Anterior cingulate cortex (tissue), 58 donors: ENCODE measurements around the gene POMGNT2.
A peak's percentile ranks its signal among the peaks of the same experiment; 100 is the strongest.
"Not testable (repeated sequence)": the region's sequence is repeated elsewhere in the genome, so short reads cannot be mapped to it uniquely, and the experiment has no call there.

Experiments used
- DNase-seq, 58 donors: peaks; one replicate each; lab custom pipeline; 2025; lab: John Stamatoyannopoulos, UW

Gene POMGNT2

DNA sequence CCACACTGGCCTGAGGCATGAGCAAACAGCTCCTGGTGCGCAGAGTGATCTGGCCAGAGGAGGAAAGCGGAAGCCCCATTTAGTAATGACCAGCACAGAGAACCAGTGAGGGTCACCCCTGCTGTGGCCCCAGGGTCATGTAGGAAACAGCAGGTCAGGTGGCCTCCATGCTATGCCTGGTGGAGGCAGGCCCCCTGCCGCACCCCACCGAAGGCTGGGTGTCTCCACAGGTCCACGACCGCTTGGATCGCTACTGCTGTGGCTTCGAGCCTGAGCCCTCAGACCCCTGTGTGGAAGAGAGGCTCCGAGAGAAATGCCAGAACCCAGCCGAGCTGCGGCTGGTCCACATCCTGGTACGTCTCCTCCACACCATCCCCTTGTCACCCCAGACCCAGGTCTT lies 52.6 kb downstream of the POMGNT2 start:
- DNase-seq = no peak

- DNase-seq = no peak
These were observed 57.4 kb downstream of the POMGNT2 start for GRCh38 chr3:43048470-43048869.

GRCh38 chr3:43046583-43046982 lies 59.3 kb downstream of the POMGNT2 start:
- no peak for DNase-seq

- DNase-seq = not testable (repeated sequence)
These were observed 60.8 kb downstream of the POMGNT2 start for GRCh38 chr3:43045079-43045478.

DNA sequence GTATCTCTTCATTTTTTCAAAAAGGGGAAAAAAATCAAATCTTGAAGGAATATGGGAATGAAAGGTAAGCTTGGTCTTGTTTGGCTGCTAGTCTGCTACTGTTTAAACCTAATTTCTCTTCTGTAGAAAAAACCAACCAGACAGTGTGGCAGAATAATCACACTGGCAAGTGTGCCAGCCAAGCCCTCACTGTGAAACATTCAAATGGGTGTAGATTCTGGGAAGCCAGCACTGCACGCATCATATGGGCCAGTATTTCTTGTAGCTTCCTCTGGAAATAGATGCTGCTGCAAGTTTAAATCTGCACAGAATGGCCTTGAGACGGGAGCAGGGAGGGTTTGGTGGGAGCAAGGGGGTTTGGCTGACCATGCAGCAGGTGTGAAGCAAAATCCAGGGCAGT lies 62.1 kb downstream of the POMGNT2 start:
- DNase-seq = peak in 25 of 58 donors; percentile 2 to 67 (median 25)

- DNase-seq = no peak
These were observed 62.7 kb downstream of the POMGNT2 start for GRCh38 chr3:43043071-43043766.

GRCh38 chr3:43041517-43041916 lies 64.4 kb downstream of the POMGNT2 start:
- no peak for DNase-seq

GRCh38 chr3:43038010-43038409 lies 67.9 kb downstream of the POMGNT2 start:
- no peak for DNase-seq

DNA sequence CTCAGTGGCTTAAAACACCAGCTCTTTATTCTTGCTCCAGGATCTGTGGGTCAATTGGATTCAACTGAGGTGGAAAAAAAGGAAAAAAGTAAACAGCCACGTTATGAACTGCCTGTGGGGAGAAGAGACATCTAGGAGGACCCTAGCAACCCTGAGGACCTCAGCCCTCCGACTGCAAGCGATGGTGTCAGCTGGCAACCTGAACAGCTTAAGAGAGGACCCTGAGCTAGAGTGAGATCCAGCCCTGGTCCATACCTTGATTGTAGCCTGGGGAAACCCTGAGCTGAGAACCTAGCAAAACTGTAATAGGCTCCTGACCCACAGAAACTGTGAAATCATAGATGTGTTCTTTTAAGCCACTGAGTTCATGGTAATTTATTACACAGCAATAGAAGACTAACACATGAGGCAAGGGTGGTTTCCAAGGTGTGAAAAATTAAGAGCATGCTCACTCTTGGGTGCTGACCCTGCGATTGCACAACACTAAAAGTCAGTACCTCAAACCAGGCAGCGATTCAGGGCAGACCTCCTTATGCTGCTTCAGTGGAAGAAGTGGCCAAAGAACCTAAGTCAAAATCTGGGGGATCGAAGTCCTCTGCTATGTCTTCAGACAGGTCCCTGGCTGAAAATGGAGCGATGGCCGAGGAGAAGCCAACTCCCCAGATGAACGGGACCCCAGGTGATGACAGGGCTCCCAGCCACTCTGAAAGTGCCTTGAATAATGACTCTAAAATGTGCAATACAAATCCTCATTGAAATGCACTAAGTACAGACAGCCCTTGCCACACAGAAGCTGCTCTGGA lies 69.1 kb downstream of the POMGNT2 start:
- peak in 1 of 58 donors; percentile 5 for DNase-seq

- DNase-seq = peak in 5 of 58 donors; percentile 9 to 35 (median 26)
These were observed 70.0 kb downstream of the POMGNT2 start for GRCh38 chr3:43035801-43036365.

- no peak for DNase-seq
These were observed 71.0 kb downstream of the POMGNT2 start for GRCh38 chr3:43034911-43035310.

- no peak for DNase-seq
These were observed 71.7 kb downstream of the POMGNT2 start for GRCh38 chr3:43034200-43034599.

DNA sequence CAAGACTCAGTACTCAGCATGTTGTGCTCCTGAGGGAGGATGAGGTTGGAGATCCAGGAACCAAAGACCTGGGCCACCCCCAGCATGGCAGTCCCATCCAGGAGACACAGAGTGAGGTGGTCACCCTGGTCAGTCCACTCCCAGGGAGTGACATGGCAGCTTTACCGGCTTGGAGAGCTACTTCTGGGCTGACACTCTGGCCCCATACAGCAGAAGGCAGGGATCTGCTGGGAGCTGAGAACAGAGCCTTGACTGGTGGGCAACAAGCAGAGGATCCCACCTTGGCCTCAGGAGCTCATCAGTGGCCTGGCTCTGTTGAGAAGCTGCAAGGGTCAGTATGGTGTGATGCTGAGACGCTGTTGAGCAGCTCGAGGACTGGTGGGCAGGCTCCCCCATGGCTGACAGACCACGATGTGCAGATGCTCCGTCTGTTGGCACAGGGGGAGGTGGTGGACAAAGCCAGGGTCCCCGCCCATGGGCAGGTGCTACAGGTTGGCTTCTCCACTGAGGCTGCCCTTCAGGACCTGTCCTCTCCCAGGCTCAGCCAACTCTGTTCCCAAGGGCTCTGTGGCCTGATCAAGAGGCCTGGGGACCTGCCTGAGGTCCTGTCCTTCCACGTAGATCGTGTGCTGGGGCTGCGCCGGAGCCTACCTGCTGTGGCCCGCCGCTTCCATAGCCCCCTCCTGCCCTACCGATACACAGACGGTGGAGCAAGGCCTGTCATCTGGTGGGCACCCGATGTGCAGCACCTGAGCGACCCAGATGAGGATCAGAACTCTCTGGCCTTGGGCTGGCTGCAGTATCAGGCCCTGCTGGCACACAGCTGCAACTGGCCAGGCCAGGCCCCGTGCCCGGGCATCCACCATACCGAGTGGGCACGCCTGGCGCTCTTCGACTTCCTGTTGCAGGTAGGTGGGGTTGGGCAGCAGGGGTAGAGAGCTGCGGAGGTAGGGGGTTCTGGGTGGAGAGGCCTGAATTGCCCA lies 72.9 kb downstream of the POMGNT2 start:
- no peak for DNase-seq

DNA sequence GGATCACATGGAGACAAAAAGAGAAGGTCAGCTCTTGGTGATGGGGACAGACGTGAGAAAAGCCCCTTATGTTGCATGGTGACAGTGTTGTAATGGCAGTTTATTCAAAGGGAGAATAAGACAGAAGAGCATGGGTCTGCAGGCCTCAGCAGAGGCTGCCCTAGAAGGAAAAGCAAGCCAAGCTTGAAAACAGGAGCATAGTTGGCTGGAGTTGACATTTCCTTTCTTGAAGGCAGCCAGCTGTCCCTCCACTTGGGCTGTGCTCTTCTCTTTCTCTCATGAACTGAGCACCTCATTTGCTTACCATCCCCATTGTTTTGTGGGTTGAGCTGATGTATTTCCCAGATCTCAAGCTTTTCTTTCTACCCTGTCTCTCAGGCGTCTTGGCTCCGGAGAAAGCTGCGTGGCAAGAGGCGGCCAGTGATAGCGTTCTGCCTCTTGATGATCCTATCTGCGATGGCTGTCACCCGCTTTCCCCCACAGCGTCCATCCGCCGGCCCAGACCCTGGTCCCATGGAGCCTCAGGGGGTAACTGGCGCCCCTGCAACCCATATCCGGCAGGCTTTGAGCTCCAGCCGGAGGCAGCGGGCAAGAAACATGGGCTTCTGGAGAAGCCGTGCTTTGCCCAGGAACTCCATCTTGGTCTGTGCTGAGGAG lies 73.9 kb downstream of the POMGNT2 start:
- DNase-seq = no peak

- DNase-seq = peak in 2 of 58 donors; percentile 7 to 22
These were observed 74.4 kb downstream of the POMGNT2 start for GRCh38 chr3:43031485-43031884.

- DNase-seq = no peak
These were observed 75.5 kb downstream of the POMGNT2 start for GRCh38 chr3:43030162-43030935.
